ENCODE measurements around the gene MESP2. TPM values are rescaled to one million over a fixed set of nuclear protein-coding genes. Genes with fewer than 3 reads are reported as not detected.

MESP2 gene
- total RNA-seq, 1 experiment from 2014 or later = 0.28 TPM

DNA sequence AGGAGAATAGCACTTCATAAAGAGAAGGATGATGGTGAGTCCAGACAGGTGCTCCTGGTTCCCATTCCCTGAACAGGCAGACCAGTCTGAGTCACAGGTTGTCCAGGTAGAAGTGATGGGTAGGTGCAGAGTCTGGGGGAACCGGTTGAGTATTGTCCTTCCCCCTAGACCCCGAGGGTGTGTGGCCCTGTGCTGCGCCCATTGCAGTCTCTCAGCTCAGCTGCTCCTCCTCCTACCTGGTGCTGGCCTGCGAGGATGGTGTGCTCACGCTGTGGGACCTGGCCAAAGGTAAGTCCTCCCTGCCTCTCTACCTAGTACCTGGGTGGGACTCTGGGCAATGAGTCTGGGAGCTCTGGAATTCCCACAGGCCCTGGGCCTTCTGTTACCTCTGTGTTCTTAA is 44.9 kb upstream of the MESP2 start:
- no peak overlapping the region for H3T11ph ChIP-seq (ENCODE audit: low read length)
- Mint-ChIP-seq H3K4me1 (peaks cover 5 to 7% of the 10 kb centered on the region in 2 experiments; a peak in 3 of 4 replicates), H3K27ac (no peak overlapping the region; a peak in 1 of 7 replicates), H3K36me3 (ENCODE audit: insufficient read depth in 1 of 3, low read depth in 3 of 3) (no peaks in the 10 kb centered on the region), H3K27me3 (ENCODE audit: low read depth) (peaks cover 35% of the 10 kb centered on the region), H3K9me3 (no peaks in the 10 kb centered on the region), H3K4me3 (no peak overlapping the region)
- H3K27me3 ChIP-seq (ENCODE audit: insufficient read depth, low read length) = no peaks in the 10 kb centered on the region
- H2BK120ac ChIP-seq (ENCODE audit: low read depth, low read length, poor library complexity, severe bottlenecking) = no peak overlapping the region
- no peak overlapping the region for H3K4me2 ChIP-seq (ENCODE audit: insufficient read depth, insufficient read length, low read length)
- H3K18ac ChIP-seq (ENCODE audit: insufficient read length, low read depth, low read length) = no peak overlapping the region
- H2BK12ac ChIP-seq (ENCODE audit: insufficient read length, low read depth, low read length) = no peak overlapping the region
- H3K56ac ChIP-seq (ENCODE audit: insufficient read length, low read depth, low read length) = no peak overlapping the region
- H2BK20ac ChIP-seq (ENCODE audit: low read depth, low read length, poor library complexity, severe bottlenecking) = no peak overlapping the region
- H3K4me1 ChIP-seq (ENCODE audit: insufficient read depth, low read length) = no peaks in the 10 kb centered on the region
- H3K79me1 ChIP-seq (ENCODE audit: insufficient read depth, low read depth, low read length, poor library complexity, severe bottlenecking) = no peaks in the 10 kb centered on the region
- TF ChIP-seq, protein P1, sequence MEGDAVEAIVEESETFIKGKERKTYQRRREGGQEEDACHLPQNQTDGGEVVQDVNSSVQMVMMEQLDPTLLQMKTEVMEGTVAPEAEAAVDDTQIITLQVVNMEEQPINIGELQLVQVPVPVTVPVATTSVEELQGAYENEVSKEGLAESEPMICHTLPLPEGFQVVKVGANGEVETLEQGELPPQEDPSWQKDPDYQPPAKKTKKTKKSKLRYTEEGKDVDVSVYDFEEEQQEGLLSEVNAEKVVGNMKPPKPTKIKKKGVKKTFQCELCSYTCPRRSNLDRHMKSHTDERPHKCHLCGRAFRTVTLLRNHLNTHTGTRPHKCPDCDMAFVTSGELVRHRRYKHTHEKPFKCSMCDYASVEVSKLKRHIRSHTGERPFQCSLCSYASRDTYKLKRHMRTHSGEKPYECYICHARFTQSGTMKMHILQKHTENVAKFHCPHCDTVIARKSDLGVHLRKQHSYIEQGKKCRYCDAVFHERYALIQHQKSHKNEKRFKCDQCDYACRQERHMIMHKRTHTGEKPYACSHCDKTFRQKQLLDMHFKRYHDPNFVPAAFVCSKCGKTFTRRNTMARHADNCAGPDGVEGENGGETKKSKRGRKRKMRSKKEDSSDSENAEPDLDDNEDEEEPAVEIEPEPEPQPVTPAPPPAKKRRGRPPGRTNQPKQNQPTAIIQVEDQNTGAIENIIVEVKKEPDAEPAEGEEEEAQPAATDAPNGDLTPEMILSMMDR (conservative IDR thresholded peaks at IDR 0.05) = no peak
- H2BK15ac ChIP-seq (ENCODE audit: low read depth, low read length) = no peak overlapping the region
- no peak overlapping the region for H2AFZ ChIP-seq (ENCODE audit: low read length)
- H3K23ac ChIP-seq (ENCODE audit: insufficient read length, low read depth, low read length) = no peak overlapping the region
- no peaks in the 10 kb centered on the region for H3K23me2 ChIP-seq (ENCODE audit: insufficient read length, low read depth, low read length, poor library complexity, severe bottlenecking)
- H3K79me2 ChIP-seq (ENCODE audit: insufficient read depth, low read length) = no peaks in the 10 kb centered on the region
- H4K8ac ChIP-seq (replicated peaks; ENCODE audit: insufficient read length, low read depth, low read length) = no peak overlapping the region
- no peaks in the 10 kb centered on the region for H3K9me3 ChIP-seq (ENCODE audit: control insufficient read depth, low read depth, low read length)
- no peaks in the 10 kb centered on the region for H4K20me1 ChIP-seq (ENCODE audit: control insufficient read depth, insufficient read depth, insufficient read length)
- no peak overlapping the region for H3K27ac ChIP-seq (ENCODE audit: insufficient read length, low read depth, low read length)
- no CpG with 5 or more reads among the region's 5 CpGs for WGBS (ENCODE audit: extremely low coverage, insufficient read length, low lambda C conversion rate)
- no peak overlapping the region for H4K5ac ChIP-seq (ENCODE audit: insufficient read length, low read depth, low read length)
- H3K14ac ChIP-seq (ENCODE audit: insufficient read depth, low read length) = no peak overlapping the region
- H3K4ac ChIP-seq (ENCODE audit: low read depth, low read length) = no peak overlapping the region
- H4K91ac ChIP-seq (ENCODE audit: insufficient read length, low read depth, low read length) = no peak overlapping the region
- H2AK5ac ChIP-seq (ENCODE audit: insufficient read length, low read length) = no peak overlapping the region
- no peak overlapping the region for H3K9ac ChIP-seq (ENCODE audit: extremely low read depth, insufficient read length, low read length)
- no peak for DNase-seq
- no peak overlapping the region for H2BK5ac ChIP-seq (ENCODE audit: insufficient read length, low read length)
